Gastrocnemius medialis (tissue), 4 donors: ENCODE results near the gene HNRNPU. TPM values are rescaled to one million over a fixed set of nuclear protein-coding genes. Genes with fewer than 3 reads are reported as not detected.

Source experiments
- ATAC-seq, 2 donors: fragments of 150-250 bp; one replicate each; pipeline ENCODE4 v1.9.1; 2016
- DNase-seq, 2 donors: peaks; one replicate each; pipeline ENCODE4 v3.0.0-alpha.2; 2019
- H3K27ac ChIP-seq, 4 donors: fragments of 200-600 bp; sonication (generic); 1 replicate in 1 of 4; 2 replicates in 3 of 4; pipeline ENCODE4 v1.5.1; 2016 to 2018; ENCODE audit warnings: mild to moderate bottlenecking in 2 of 4, moderate library complexity in 1 of 4
- H3K27me3 ChIP-seq, 3 donors: fragments of 200-600 bp; sonication (generic) in 2 of 3; 1 replicate in 1 of 3; 2 replicates in 2 of 3; pipeline versions ENCODE4 v1.5.1 to v1.6.0; 2016 to 2019; ENCODE audit warnings: mild to moderate bottlenecking in 1 of 3, moderate library complexity in 1 of 3
- H3K36me3 ChIP-seq, 2 donors: fragments of 200-600 bp; sonication (generic) in 1 of 2; one replicate each; pipeline ENCODE4 v1.5.1; 2017 to 2018
- H3K4me1 ChIP-seq, 2 donors: fragments of 200-600 bp; sonication (generic) in 1 of 2; one replicate each; pipeline ENCODE4 v1.5.1; 2016 to 2017; ENCODE audit warnings: mild to moderate bottlenecking in 2 of 2
- H3K4me3 ChIP-seq, 4 donors: fragments of 200-600 bp; sonication (generic) in 3 of 4; 1 replicate in 1 of 4; 2 replicates in 3 of 4; pipeline ENCODE4 v1.5.1; 2016 to 2019; ENCODE audit warnings: mild to moderate bottlenecking in 2 of 4
- H3K9me3 ChIP-seq, 3 donors: fragments of 200-600 bp; sonication (generic) in 2 of 3; 1 replicate in 1 of 3; 2 replicates in 2 of 3; pipeline ENCODE4 v1.5.1; 2016 to 2019
- CTCF ChIP-seq, 5 experiments: fragments of 450-650 bp in 3 of 5; fragments of 200-600 bp in 2 of 5; sonication (generic) in 2 of 5; IDR thresholded peaks in 4 of 5; conservative IDR thresholded peaks in 1 of 5; 1 replicate in 4 of 5; 2 replicates in 1 of 5; pipeline ENCODE4 v1.5.1; 2016 to 2019; ENCODE audit warnings: antibody characterized with exemption in 5 of 5, mild to moderate bottlenecking in 3 of 5, moderate library complexity in 3 of 5
- POLR2A ChIP-seq, 2 donors: fragments of 450-650 bp; IDR thresholded peaks; one replicate each; pipeline ENCODE4 v1.6.1; 2017; ENCODE audit warnings: antibody characterized with exemption in 2 of 2, mild to moderate bottlenecking in 2 of 2, moderate library complexity in 2 of 2
- in situ Hi-C, 4 donors: fragments of 200-750 bp; cut with MboI; loops; one replicate each; pipeline versions ENCODE4 v1.15.0 to v1.8.0; 2017; ENCODE audit warnings: low sequenced_read_pairs in 4 of 4
- intact Hi-C: fragments of 100-400 bp; cut with DNase I; formaldehyde crosslinking; loops from one replicate; pipeline ENCODE4 v1.15.1; 2023; ENCODE audit warnings: low total_unique reads
- total RNA-seq, 4 donors: library from RNA; depleted of rRNA; stranded (reverse); fragments of >200 nt; gene quantifications; one replicate each; pipeline versions ENCODE4 v1.1.0 to v1.2.3, GENCODE V29; 2016

Gene HNRNPU
- total RNA-seq, 4 donors from 2014 or later, result 167 to 243 (median 207) TPM

GRCh38 chr1:244850896-244851295, 13.4 kb downstream of the HNRNPU start:
- no peaks in the 10 kb centered on the region for H3K9me3 ChIP-seq
- H3K36me3 ChIP-seq, result peaks cover 0 to 96% of the 10 kb centered on the region in 2 donors
- in situ Hi-C loops (loop anchor here in 2 of 4 donors (25.0 kb wide), 2 partner anchors 111 to 1589 kb away; partner anchors contain the start of genes CEP170 (in 1 of the 2) and SDCCAG8 (in 1 of the 2)), intact Hi-C loops (no loop called here)
- DNase-seq, result no peak
- no peaks in the 10 kb centered on the region for H3K27me3 ChIP-seq
- no peak overlapping the region for H3K4me3 ChIP-seq
- no peak overlapping the region for H3K27ac ChIP-seq
- TF ChIP-seq POLR2A (IDR thresholded peaks at IDR 0.05), result no peak
- no peak for TF ChIP-seq CTCF (IDR thresholded peaks at IDR 0.05 in 4 of 5, conservative IDR thresholded peaks at IDR 0.05 in 1 of 5)
- ATAC-seq, result no peak
- H3K4me1 ChIP-seq, result peaks cover 0 to 2% of the 10 kb centered on the region in 2 donors

- H3K36me3 ChIP-seq, result peaks cover 0 to 96% of the 10 kb centered on the region in 2 donors
- in situ Hi-C loops, result loop anchor here in 2 of 4 donors (25.0 kb wide), 2 partner anchors 112 to 1588 kb away; partner anchors contain the start of genes CEP170 (in 1 of the 2) and SDCCAG8 (in 1 of the 2)
- peak overlapping the region in 2 of 4 donors; percentile 33 to 37 for H3K27ac ChIP-seq
These were observed 14.1 kb downstream of the HNRNPU start for GRCh38 chr1:244850099-244850852.

GRCh38 chr1:244849189-244849866, 15.0 kb downstream of the HNRNPU start:
- Histone ChIP-seq H3K4me1 (no peaks in the 10 kb centered on the region), H3K36me3 (peaks cover 4 to 96% of the 10 kb centered on the region in 2 donors), H3K27me3 (no peaks in the 10 kb centered on the region), H3K4me3 (no peak overlapping the region), H3K9me3 (no peaks in the 10 kb centered on the region), H3K27ac (peak overlapping the region in 1 of 4 donors; percentile 37)
- intact Hi-C loops, result no loop called here
- in situ Hi-C loops, result loop anchor here in 1 of 4 donors (25.0 kb wide), 1 partner anchor 1587 kb away; the partner anchor contains the start of genes CEP170 and SDCCAG8
- no peak for ATAC-seq
- TF ChIP-seq POLR2A (IDR thresholded peaks at IDR 0.05) (no peak), CTCF (IDR thresholded peaks at IDR 0.05 in 4 of 5, conservative IDR thresholded peaks at IDR 0.05 in 1 of 5) (no peak)
- no peak for DNase-seq

More at GRCh38 chr1:244850099-244850852, 14.1 kb downstream of the HNRNPU start:
- DNase-seq (no peak), ATAC-seq (no peak)
- TF ChIP-seq POLR2A (IDR thresholded peaks at IDR 0.05), result no peak
- TF ChIP-seq CTCF (IDR thresholded peaks at IDR 0.05 in 4 of 5, conservative IDR thresholded peaks at IDR 0.05 in 1 of 5), result no peak
- no peaks in the 10 kb centered on the region for H3K9me3 ChIP-seq
- no peaks in the 10 kb centered on the region for H3K27me3 ChIP-seq
- H3K4me3 ChIP-seq, result no peak overlapping the region
- intact Hi-C loops, result no loop called here
- no peaks in the 10 kb centered on the region for H3K4me1 ChIP-seq

GRCh38 chr1:244846653-244847052, 17.7 kb downstream of the HNRNPU start:
- in situ Hi-C loops (loop anchor here in 1 of 4 donors (25.0 kb wide), 1 partner anchor 1584 kb away; the partner anchor contains the start of genes CEP170 and SDCCAG8), intact Hi-C loops (no loop called here)
- no peak for ATAC-seq
- Histone ChIP-seq H3K27ac (peak overlapping the region in 1 of 4 donors; percentile 35), H3K4me3 (no peak overlapping the region), H3K36me3 (peaks cover 8 to 96% of the 10 kb centered on the region in 2 donors), H3K9me3 (no peaks in the 10 kb centered on the region), H3K4me1 (peaks cover 7 to 11% of the 10 kb centered on the region in 2 donors), H3K27me3 (no peaks in the 10 kb centered on the region)
- no peak for TF ChIP-seq POLR2A (IDR thresholded peaks at IDR 0.05)
- no peak for TF ChIP-seq CTCF (IDR thresholded peaks at IDR 0.05 in 4 of 5, conservative IDR thresholded peaks at IDR 0.05 in 1 of 5)
- DNase-seq, result no peak
